A549 (cell line): ENCODE data around the gene GALNT12. TPM values are rescaled to one million over a fixed set of nuclear protein-coding genes. Genes with fewer than 3 reads are reported as not detected.

Experiments
- ATAC-seq, 2 experiments: fragments of 200-7000 bp in 1 of 2; fragments of >200 bp in 1 of 2; cut with Nextera tagmentation in 1 of 2; cut with Tn5 transposase in 1 of 2; 3 replicates each; pipeline versions ENCODE4 v1.8.0 to v1.9.1; 2018 to 2020; ENCODE audit warnings: mild to moderate bottlenecking in 1 of 2, moderate library complexity in 1 of 2
- CTCF ChIA-PET: fragments of 300-600 bp; sonication (Branson Sonifier 250); formaldehyde crosslinking; extraction: SDS; loops from one replicate; lab custom pipeline; 2021; ENCODE audit warnings: antibody characterized with exemption, inconsistent platforms; lab: Yijun Ruan, JAX
- POLR2A ChIA-PET: fragments of 350-600 bp; formaldehyde crosslinking; extraction: SDS; loops from one replicate; lab custom pipeline; 2021; ENCODE audit warnings: antibody characterized with exemption, inconsistent platforms; lab: Yijun Ruan, JAX
- DNase-seq, 2 experiments: peaks; one replicate each; pipeline versions ENCODE4 v3.0.0 to v3.0.0-alpha.2; 2011 to 2016; ENCODE audit warnings: low read depth in 1 of 2, low spot score in 1 of 2
- FAIRE-seq: peaks from 2 replicates; lab custom pipeline; 2011; peaks lifted over from hg19 to GRCh38; lab: Jason Lieb, UNC
- H3K27ac ChIP-seq, 2 experiments: fragments of >200 bp; sonication (Bioruptor Twin); formaldehyde crosslinking; 3 replicates each; pipeline ENCODE4 v1.5.1; 2016 to 2017
- H3K4me1 ChIP-seq: fragments of >200 bp; sonication (Bioruptor Twin); formaldehyde crosslinking; 3 replicates; pipeline ENCODE4 v1.6.1; 2016
- H3K4me2 ChIP-seq: fragments of >200 bp; sonication (Bioruptor Twin); formaldehyde crosslinking; 3 replicates; pipeline ENCODE4 v1.6.1; 2016
- H3K4me3 ChIP-seq: fragments of >200 bp; sonication (Bioruptor Twin); formaldehyde crosslinking; 3 replicates; pipeline ENCODE4 v1.5.1; 2016
- H3K9me3 ChIP-seq: fragments of >200 bp; sonication (Bioruptor Twin); formaldehyde crosslinking; 3 replicates; pipeline ENCODE4 v1.6.1; 2016
- BHLHE40 ChIP-seq: IDR thresholded peaks from 2 replicates; pipeline ENCODE4 v1.6.1; 2012; ENCODE audit warnings: low read depth, low read length, inconsistent platforms
- CBX8 ChIP-seq: fragments of 200-600 bp; sonication (generic); IDR thresholded peaks from 2 replicates; pipeline ENCODE4 v1.6.1; 2016
- CEBPB ChIP-seq, 2 experiments: fragments of >200 bp in 1 of 2; sonication (Bioruptor Twin) in 1 of 2; formaldehyde crosslinking in 1 of 2; IDR thresholded peaks; 2 replicates each; pipeline ENCODE4 v1.6.1; 2012 to 2016
- CTCF ChIP-seq: fragments of >200 bp; sonication (Bioruptor Twin); formaldehyde crosslinking; IDR thresholded peaks from 3 replicates; pipeline ENCODE4 v1.5.1; 2016
- E2F6 ChIP-seq: IDR thresholded peaks from 2 replicates; pipeline ENCODE4 v1.6.1; 2012; ENCODE audit warnings: low read depth, borderline replicate concordance
- EP300 ChIP-seq, 2 experiments: fragments of >200 bp; sonication (Bioruptor Twin); formaldehyde crosslinking; IDR thresholded peaks; 2 replicates in 1 of 2; 3 replicates in 1 of 2; pipeline ENCODE4 v1.6.1; 2016 to 2017
- FOSL2 ChIP-seq, 2 experiments: fragments of 450-650 bp in 1 of 2; fragments of >200 bp in 1 of 2; sonication (Bioruptor Twin) in 1 of 2; formaldehyde crosslinking; IDR thresholded peaks; 2 replicates each; pipeline versions ENCODE4 v1.5.0 to v1.6.1; 2016 to 2020; ENCODE audit warnings: mild to moderate bottlenecking in 1 of 2, moderate library complexity in 1 of 2
- GATA3 ChIP-seq: IDR thresholded peaks from 2 replicates; pipeline ENCODE4 v1.6.1; 2012; ENCODE audit warnings: borderline replicate concordance
- HEYL ChIP-seq: fragments of 250-450 bp; sonication (Bioruptor Pico); IDR thresholded peaks from 2 replicates; pipeline ENCODE4 v1.8.0; 2021; ENCODE audit warnings: mild to moderate bottlenecking, moderate library complexity
- HOXB5 ChIP-seq: fragments of 250-450 bp; sonication (Bioruptor Pico); IDR thresholded peaks from 2 replicates; pipeline ENCODE4 v1.5.0; 2020; ENCODE audit warnings: mild to moderate bottlenecking, moderate library complexity
- JUN ChIP-seq, 2 experiments: fragments of >200 bp; sonication (Bioruptor Twin); formaldehyde crosslinking; IDR thresholded peaks; 2 replicates in 1 of 2; 3 replicates in 1 of 2; pipeline ENCODE4 v1.6.1; 2016 to 2017
- KDM1A ChIP-seq: fragments of 200-600 bp; sonication (generic); IDR thresholded peaks from 2 replicates; pipeline ENCODE4 v1.6.1; 2016; ENCODE audit warnings: low read depth, mild to moderate bottlenecking
- KDM5A ChIP-seq: fragments of 200-600 bp; sonication (generic); IDR thresholded peaks from 2 replicates; pipeline ENCODE4 v1.6.1; 2016; ENCODE audit warnings: antibody characterized with exemption, mild to moderate bottlenecking
- MAFK ChIP-seq: fragments of 450-650 bp; IDR thresholded peaks from 2 replicates; pipeline ENCODE4 v1.6.1; 2014; ENCODE audit not compliant: partially characterized antibody
- MAX ChIP-seq: IDR thresholded peaks from 2 replicates; pipeline ENCODE4 v1.6.1; 2012
- MYC ChIP-seq: IDR thresholded peaks from 2 replicates; pipeline ENCODE4 v1.6.1; 2012; ENCODE audit warnings: mild to moderate bottlenecking, inconsistent platforms, low read length, improper control_type of control experiment, borderline replicate concordance
- NPAS2 ChIP-seq: fragments of 250-450 bp; sonication (Bioruptor Pico); IDR thresholded peaks from 2 replicates; pipeline ENCODE4 v1.8.0; 2022; ENCODE audit warnings: mild to moderate bottlenecking, moderate library complexity, borderline replicate concordance
- PHF8 ChIP-seq: fragments of 200-600 bp; sonication (generic); IDR thresholded peaks from 2 replicates; pipeline ENCODE4 v1.6.1; 2016; ENCODE audit warnings: low read depth, mild to moderate bottlenecking, antibody characterized with exemption, moderate library complexity, borderline replicate concordance
- POLR2AphosphoS2 ChIP-seq: conservative IDR thresholded peaks from 2 replicates; pipeline ENCODE4 v1.6.1; 2012; ENCODE audit warnings: low read length, improper control_type of control experiment, inconsistent platforms
- RAD21 ChIP-seq, 2 experiments: fragments of >200 bp in 1 of 2; sonication (Bioruptor Twin) in 1 of 2; formaldehyde crosslinking in 1 of 2; IDR thresholded peaks in 1 of 2; conservative IDR thresholded peaks in 1 of 2; 2 replicates in 1 of 2; 3 replicates in 1 of 2; pipeline ENCODE4 v1.6.1; 2012 to 2018; ENCODE audit warnings: inconsistent platforms in 1 of 2
- RARB ChIP-seq: fragments of 250-450 bp; sonication (Bioruptor Pico); IDR thresholded peaks from 2 replicates; pipeline ENCODE4 v1.8.0; 2021; ENCODE audit warnings: mild to moderate bottlenecking, moderate library complexity
- RFX5 ChIP-seq: fragments of 450-650 bp; IDR thresholded peaks from 2 replicates; pipeline ENCODE4 v1.7.1; 2014; ENCODE audit warnings: antibody characterized with exemption, mild to moderate bottlenecking, moderate library complexity
- SMC3 ChIP-seq: fragments of >200 bp; sonication (Bioruptor Twin); formaldehyde crosslinking; IDR thresholded peaks from 3 replicates; pipeline ENCODE4 v1.6.1; 2018; ENCODE audit warnings: inconsistent platforms
- SREBF2 ChIP-seq: fragments of 450-650 bp; IDR thresholded peaks from 2 replicates; pipeline ENCODE4 v1.6.1; 2014; ENCODE audit warnings: mild to moderate bottlenecking, moderate library complexity
- ZFP36 ChIP-seq: fragments of 450-650 bp; IDR thresholded peaks from 2 replicates; pipeline ENCODE4 v1.6.1; 2014; ENCODE audit warnings: borderline replicate concordance; ENCODE audit not compliant: partially characterized antibody
- WGBS: methylation state at CpG from one replicate; pipeline ENCODE4 v1.1.6; 2017; ENCODE audit errors: missing lambda C conversion rate; 5-methylcytosine and 5-hydroxymethylcytosine counted together
- polyA plus RNA-seq, 4 experiments: library from polyadenylated mRNA; depleted of rRNA in 3 of 4; stranded (reverse); fragments of >200 nt; fragmentation: RNase III in 1 of 4; extraction: RNeasy Plus Mini Kit Qiagen cat#74134 plus additional on column Dnase treatment in 1 of 4; gene quantifications; 2 replicates in 3 of 4; 3 replicates in 1 of 4; pipeline ENCODE4 v1.2.3, GENCODE V29; 2011 to 2017
- TF ChIP-seq, protein P1 (sequence below): fragments of 200-600 bp; sonication (generic); IDR thresholded peaks from 2 replicates; pipeline ENCODE4 v1.6.1; 2016; ENCODE audit warnings: antibody characterized with exemption, mild to moderate bottlenecking, moderate library complexity

The GALNT12 gene
- polyA plus RNA-seq, 2 of the 4 experiments (the other 2 are of a cell fraction), result 3.2 to 7.3 TPM

DNA sequence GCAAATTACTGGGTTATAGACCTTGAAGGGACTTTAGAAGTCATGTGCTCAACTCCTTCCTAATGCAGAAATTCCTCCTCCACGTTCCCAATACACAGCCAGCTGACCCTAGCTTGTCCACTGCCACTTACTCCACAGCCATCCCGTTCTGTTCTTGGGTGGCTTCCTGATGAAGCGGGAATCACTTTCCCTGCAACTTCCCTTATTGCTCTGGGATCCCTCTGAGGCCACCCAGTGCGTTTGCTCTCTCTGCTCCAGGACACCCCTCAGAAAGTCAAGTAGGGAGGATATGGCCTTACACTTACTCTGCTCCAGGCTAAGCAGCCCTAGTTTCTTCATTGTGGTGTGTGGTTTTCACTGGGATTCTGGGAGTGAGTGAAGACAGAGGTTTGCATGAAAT, 55.5 kb downstream of the GALNT12 start:
- ATAC-seq, result no peak
- no peaks in the 10 kb centered on the region; the same call in 2 of the 3 replicates for H3K9me3 ChIP-seq
- CTCF ChIA-PET, result interaction anchor here (1.3 to 7.4 kb wide), 8 partner anchors 10 to 277 kb away, joined by 3 to 35 read pairs (median 4); no protein-coding TSS in a partner anchor
- no peak overlapping the region for H3K27ac ChIP-seq
- no peak for TF ChIP-seq KDM5A
- TF ChIP-seq MAFK, result no peak
- TF ChIP-seq KDM1A, result no peak
- no peak for TF ChIP-seq RFX5
- no peak for TF ChIP-seq CBX8
- TF ChIP-seq MYC, result no peak
- TF ChIP-seq SMC3, result no peak
- TF ChIP-seq NPAS2, result no peak
- no peak for TF ChIP-seq SREBF2
- no peak for TF ChIP-seq POLR2AphosphoS2
- TF ChIP-seq HEYL (CRISPR knock-in tag), result no peak
- TF ChIP-seq, protein P1, sequence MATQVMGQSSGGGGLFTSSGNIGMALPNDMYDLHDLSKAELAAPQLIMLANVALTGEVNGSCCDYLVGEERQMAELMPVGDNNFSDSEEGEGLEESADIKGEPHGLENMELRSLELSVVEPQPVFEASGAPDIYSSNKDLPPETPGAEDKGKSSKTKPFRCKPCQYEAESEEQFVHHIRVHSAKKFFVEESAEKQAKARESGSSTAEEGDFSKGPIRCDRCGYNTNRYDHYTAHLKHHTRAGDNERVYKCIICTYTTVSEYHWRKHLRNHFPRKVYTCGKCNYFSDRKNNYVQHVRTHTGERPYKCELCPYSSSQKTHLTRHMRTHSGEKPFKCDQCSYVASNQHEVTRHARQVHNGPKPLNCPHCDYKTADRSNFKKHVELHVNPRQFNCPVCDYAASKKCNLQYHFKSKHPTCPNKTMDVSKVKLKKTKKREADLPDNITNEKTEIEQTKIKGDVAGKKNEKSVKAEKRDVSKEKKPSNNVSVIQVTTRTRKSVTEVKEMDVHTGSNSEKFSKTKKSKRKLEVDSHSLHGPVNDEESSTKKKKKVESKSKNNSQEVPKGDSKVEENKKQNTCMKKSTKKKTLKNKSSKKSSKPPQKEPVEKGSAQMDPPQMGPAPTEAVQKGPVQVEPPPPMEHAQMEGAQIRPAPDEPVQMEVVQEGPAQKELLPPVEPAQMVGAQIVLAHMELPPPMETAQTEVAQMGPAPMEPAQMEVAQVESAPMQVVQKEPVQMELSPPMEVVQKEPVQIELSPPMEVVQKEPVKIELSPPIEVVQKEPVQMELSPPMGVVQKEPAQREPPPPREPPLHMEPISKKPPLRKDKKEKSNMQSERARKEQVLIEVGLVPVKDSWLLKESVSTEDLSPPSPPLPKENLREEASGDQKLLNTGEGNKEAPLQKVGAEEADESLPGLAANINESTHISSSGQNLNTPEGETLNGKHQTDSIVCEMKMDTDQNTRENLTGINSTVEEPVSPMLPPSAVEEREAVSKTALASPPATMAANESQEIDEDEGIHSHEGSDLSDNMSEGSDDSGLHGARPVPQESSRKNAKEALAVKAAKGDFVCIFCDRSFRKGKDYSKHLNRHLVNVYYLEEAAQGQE, result no peak
- no peak for TF ChIP-seq EP300 (IDR thresholded peaks at IDR 0.05)
- no peak for TF ChIP-seq FOSL2 (IDR thresholded peaks at IDR 0.05)
- TF ChIP-seq FOSL2 (CRISPR knock-in tag; IDR thresholded peaks at IDR 0.05), result no peak
- no peak for TF ChIP-seq CEBPB (IDR thresholded peaks at IDR 0.05)
- no peak for TF ChIP-seq GATA3
- no peak for TF ChIP-seq PHF8
- TF ChIP-seq E2F6, result no peak
- no peak overlapping the region for H3K4me2 ChIP-seq
- H3K4me1 ChIP-seq, result peaks cover 13% of the 10 kb centered on the region; the same call in 2 of the 3 replicates
- POLR2A ChIA-PET, result no interaction called here
- 49% methylated on average over 4 of the region's 4 CpGs for WGBS
- no peak for FAIRE-seq
- no peak for DNase-seq
- H3K4me3 ChIP-seq, result no peak overlapping the region

DNA sequence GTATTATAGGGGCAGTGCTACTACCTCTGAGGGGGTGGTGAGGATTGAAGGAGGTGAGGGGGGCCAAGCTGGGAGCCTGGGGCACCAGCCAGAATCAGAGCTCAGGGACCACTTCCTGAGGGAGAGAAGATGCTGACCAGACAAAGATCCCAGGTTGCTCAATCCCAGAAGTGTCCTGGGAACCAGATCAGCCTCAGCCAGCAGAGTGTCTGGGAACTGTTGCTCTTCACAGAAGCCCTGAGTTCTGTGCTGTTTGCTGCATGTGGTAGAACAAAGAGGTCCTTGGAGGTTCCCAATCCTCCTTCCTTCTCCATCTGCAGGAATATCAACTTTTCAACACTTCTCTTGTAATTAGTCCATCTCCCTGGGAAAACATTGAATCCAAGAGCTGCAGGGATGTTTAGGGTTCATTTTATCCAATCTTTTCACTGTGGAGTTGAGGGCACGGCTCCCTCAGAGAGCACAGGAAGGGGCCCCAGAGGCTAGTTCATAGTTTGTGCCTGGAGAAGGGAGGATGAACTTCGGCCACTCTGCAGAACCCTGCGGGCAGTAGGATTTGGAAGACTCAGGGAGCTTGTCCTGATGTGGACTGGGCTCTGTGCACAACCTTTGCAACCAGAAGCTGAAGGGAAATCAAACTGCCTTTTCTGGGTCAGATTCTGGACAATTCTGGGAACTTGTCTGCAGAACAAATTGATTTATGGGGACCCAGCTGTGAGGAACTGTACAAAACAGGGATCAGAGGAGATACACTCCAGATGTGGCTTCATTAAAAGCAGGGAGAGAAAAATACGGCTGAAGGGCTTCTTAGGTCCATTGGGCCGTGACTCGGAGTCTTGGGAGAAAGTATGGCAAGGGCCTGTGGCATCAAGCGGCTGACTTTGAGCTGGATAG, 57.1 kb downstream of the GALNT12 start:
- Histone ChIP-seq H3K4me2 (no peak overlapping the region), H3K4me3 (no peak overlapping the region), H3K27ac (no peak overlapping the region), H3K9me3 (peaks cover 5% of the 10 kb centered on the region; the same call in 2 of the 3 replicates), H3K4me1 (peaks cover 15% of the 10 kb centered on the region; the same call in 2 of the 3 replicates)
- CTCF ChIA-PET, result interaction anchor here (1.0 to 7.4 kb wide), 9 partner anchors 16 to 276 kb away, joined by 3 to 35 read pairs (median 3); no protein-coding TSS in a partner anchor
- DNase-seq (no peak), ATAC-seq (no peak), FAIRE-seq (no peak)
- 68% methylated on average over 7 of the region's 7 CpGs for WGBS
- POLR2A ChIA-PET, result no interaction called here
- TF ChIP-seq RARB, result no peak
- no peak for TF ChIP-seq BHLHE40
- no peak for TF ChIP-seq MAX
- TF ChIP-seq ZFP36, result no peak
- no peak for TF ChIP-seq HOXB5 (CRISPR knock-in tag)
- no peak for TF ChIP-seq JUN (IDR thresholded peaks at IDR 0.05)
- TF ChIP-seq RAD21 (conservative IDR thresholded peaks at IDR 0.05 in 1 of 2, IDR thresholded peaks at IDR 0.05 in 1 of 2), result no peak
- TF ChIP-seq, protein P1, result no peak
- TF ChIP-seq POLR2AphosphoS2, result no peak
- TF ChIP-seq CTCF, result no peak
- no peak for TF ChIP-seq GATA3
- no peak for TF ChIP-seq RFX5
